Brain microvascular endothelial cell (primary cell): Measurements from ENCODE around the gene RDH8.

Source experiments
- DNase-seq: peaks from one replicate; pipeline ENCODE4 v3.0.0-alpha.2; 2020
- H3K27ac ChIP-seq: fragments of 250-450 bp; sonication (Bioruptor Pico); 2 replicates; pipeline ENCODE4 v1.5.1; 2020; ENCODE audit warnings: mild to moderate bottlenecking, moderate library complexity
- H3K27me3 ChIP-seq: fragments of 250-450 bp; sonication (Bioruptor Pico); replicated peaks from 2 replicates; pipeline ENCODE4 v1.5.1; 2020; ENCODE audit warnings: mild to moderate bottlenecking
- H3K36me3 ChIP-seq: fragments of 250-450 bp; sonication (Bioruptor Pico); replicated peaks from 2 replicates; pipeline ENCODE4 v1.5.1; 2020; ENCODE audit warnings: mild to moderate bottlenecking
- H3K4me3 ChIP-seq: 2 replicates; pipeline ENCODE4 v1.5.1; 2011; ENCODE audit warnings: low read depth, mild to moderate bottlenecking, control low read depth, low read length, moderate library complexity
- CTCF ChIP-seq: IDR thresholded peaks from 2 replicates; pipeline ENCODE4 v1.5.1; 2011; ENCODE audit warnings: low read depth, mild to moderate bottlenecking, moderate library complexity, low read length, control low read depth, inconsistent platforms; ENCODE audit errors: missing control alignments
- in situ Hi-C: cut with HindIII; loops from 2 replicates; pipeline ENCODE4 v1.10.0; 2017; ENCODE audit warnings: low sequenced_read_pairs, low pct_ligation_motif_present

The RDH8 gene

GRCh38 chr19:10013316-10013715 is at the start of gene RDH8:
Gene RDH8, plus strand, starts transcription at chr19:10013483. Its CDS starts 15 bp downstream, at chr19:10013498.
- peaks cover 9% of the 10 kb centered on the region for H3K27me3 ChIP-seq
- TF ChIP-seq CTCF: no peak
- H3K4me3 ChIP-seq: no peak within 1 kb of the TSS
- H3K27ac ChIP-seq: no peak within 1 kb of the TSS
- no peaks in the 10 kb centered on the region for H3K36me3 ChIP-seq
- in situ Hi-C loops: no loop called here
- DNase-seq: no peak

- Histone ChIP-seq H3K4me3 (no peak overlapping the region), H3K27ac (no peak overlapping the region), H3K27me3 (no peaks in the 10 kb centered on the region), H3K36me3 (no peaks in the 10 kb centered on the region)
- in situ Hi-C loops: no loop called here
- no peak for TF ChIP-seq CTCF
- DNase-seq: no peak
These were observed 47.3 kb upstream of the RDH8 start for GRCh38 chr19:9966024-9966423.

- H3K27me3 ChIP-seq: no peaks in the 10 kb centered on the region
- in situ Hi-C loops: no loop called here
- DNase-seq: no peak
- no peak overlapping the region for H3K4me3 ChIP-seq
- no peak for TF ChIP-seq CTCF
- no peaks in the 10 kb centered on the region for H3K36me3 ChIP-seq
- no peak overlapping the region for H3K27ac ChIP-seq
These were observed 46.8 kb upstream of the RDH8 start for GRCh38 chr19:9966448-9966847.

DNA sequence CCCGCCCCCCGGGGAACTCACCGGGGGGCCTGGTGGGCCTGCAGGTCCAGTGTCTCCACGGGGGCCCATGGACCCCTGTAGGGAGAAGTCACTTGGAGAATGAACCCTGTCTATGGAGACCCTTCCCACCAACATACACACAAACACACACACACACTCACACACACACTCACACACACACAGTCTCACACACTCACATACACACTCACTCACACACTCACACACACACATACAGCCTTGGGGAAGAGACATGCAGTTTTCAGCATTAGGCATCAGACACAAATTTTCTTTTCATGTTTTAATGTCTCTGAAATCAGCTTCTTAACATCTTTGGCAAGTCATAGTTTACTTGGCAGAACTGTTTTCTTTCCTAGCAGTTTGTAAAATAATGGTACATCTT is 46.0 kb upstream of the RDH8 start:
- Histone ChIP-seq H3K27me3 (no peaks in the 10 kb centered on the region), H3K4me3 (no peak overlapping the region), H3K36me3 (no peaks in the 10 kb centered on the region), H3K27ac (no peak overlapping the region)
- no peak for DNase-seq
- TF ChIP-seq CTCF: no peak
- in situ Hi-C loops: no loop called here

DNA sequence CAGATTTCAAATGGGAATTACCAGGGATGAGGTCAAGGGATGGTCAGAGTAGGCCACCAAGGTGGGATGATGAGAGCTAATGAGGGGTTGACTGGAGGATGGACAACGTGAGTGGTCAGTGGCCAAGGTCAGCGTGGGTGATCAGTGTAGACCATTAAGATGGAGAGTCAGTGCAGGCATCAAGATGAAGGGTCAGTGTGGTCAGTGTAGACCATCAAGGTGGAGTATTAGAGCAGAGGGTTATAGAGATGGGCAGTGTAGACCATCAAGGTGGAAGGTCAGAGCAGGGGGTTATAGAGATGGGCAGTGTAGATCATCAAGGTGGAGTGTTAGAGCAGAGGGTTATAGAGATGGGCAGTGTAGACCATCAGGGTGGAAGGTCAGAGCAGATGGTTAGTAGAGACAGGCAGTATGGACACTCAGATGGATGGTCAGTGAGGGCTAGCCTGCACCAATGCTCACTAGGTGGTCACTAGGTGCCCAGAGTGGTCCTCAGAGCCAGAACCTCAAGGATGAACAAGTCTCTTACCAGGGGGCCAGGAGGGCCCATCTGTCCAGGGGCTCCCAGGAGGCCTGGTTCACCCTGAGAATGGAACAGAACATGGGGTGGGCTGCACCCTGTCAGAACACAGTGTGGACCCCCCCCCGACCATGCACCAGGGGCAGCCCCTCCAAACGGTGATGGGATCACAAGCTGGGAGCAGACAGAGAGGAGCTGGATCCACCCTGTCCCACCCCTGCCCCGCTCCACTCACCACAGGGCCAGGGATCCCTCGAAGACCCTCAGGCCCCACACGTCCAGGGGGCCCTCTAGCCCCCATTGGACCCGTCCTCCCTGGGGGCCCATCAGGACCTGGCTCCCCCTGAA is 44.2 kb upstream of the RDH8 start:
- no peak overlapping the region for H3K27ac ChIP-seq
- no peak for TF ChIP-seq CTCF
- no peaks in the 10 kb centered on the region for H3K27me3 ChIP-seq
- in situ Hi-C loops: no loop called here
- no peak for DNase-seq
- no peaks in the 10 kb centered on the region for H3K36me3 ChIP-seq
- no peak overlapping the region for H3K4me3 ChIP-seq

DNA sequence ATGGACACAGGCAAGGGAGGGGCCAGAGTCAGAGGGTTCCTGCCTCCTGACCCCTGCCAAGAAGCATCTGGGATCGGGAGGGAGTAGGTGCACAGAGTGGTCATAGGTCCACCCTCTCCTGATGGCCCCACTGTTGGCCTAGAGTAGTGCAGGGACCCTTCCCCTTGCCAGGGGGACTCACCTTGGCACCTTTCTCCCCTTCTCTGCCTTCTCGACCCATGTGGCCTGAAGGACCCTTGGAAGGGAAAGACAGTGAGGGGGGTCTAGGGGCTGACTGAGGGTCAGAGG is 43.7 kb upstream of the RDH8 start:
- in situ Hi-C loops: no loop called here
- DNase-seq: no peak
- H3K36me3 ChIP-seq: no peaks in the 10 kb centered on the region

More for the DNA sequence above, 43.7 kb upstream of the RDH8 start:
- H3K27me3 ChIP-seq: no peaks in the 10 kb centered on the region
- H3K27ac ChIP-seq: no peak overlapping the region
- TF ChIP-seq CTCF: no peak
- no peak overlapping the region for H3K4me3 ChIP-seq
